CD14-positive monocyte (primary cell): ENCODE results near the gene PHC1. TPM values are rescaled to one million over a fixed set of nuclear protein-coding genes. Genes with fewer than 3 reads are reported as not detected.

ENCODE experiments used
- DNase-seq, 3 donors: peaks; one replicate each; pipeline ENCODE4 v3.0.0-alpha.2; 2011 to 2022
- H2AFZ ChIP-seq: 2 replicates; pipeline ENCODE4 v1.6.0; 2012; ENCODE audit warnings: mild to moderate bottlenecking, low read depth, low read length, inconsistent platforms; ENCODE audit not compliant: insufficient read depth, poor library complexity, severe bottlenecking
- H3K27ac ChIP-seq, 2 donors: 1 replicate in 1 of 2; 2 replicates in 1 of 2; pipeline ENCODE4 v1.5.1; 2012 to 2013; ENCODE audit warnings: low read length in 2 of 2, control low read depth in 1 of 2, inconsistent platforms in 1 of 2, low read depth in 1 of 2, mild to moderate bottlenecking in 1 of 2
- H3K27me3 ChIP-seq, 2 donors: one replicate each; pipeline versions ENCODE4 v1.6.0 to v1.6.1; 2011 to 2013; ENCODE audit warnings: low read length in 2 of 2; ENCODE audit not compliant: control insufficient read depth in 2 of 2, insufficient read depth in 2 of 2
- H3K36me3 ChIP-seq, 2 donors: replicated peaks in 1 of 2; 1 replicate in 1 of 2; 2 replicates in 1 of 2; pipeline versions ENCODE4 v1.5.1 to v1.6.1; 2012 to 2013; ENCODE audit warnings: low read length in 2 of 2, control low read depth in 1 of 2, inconsistent platforms in 1 of 2, mild to moderate bottlenecking in 1 of 2; ENCODE audit not compliant: insufficient read depth in 2 of 2, control insufficient read depth in 1 of 2
- H3K4me1 ChIP-seq, 2 donors: 1 replicate in 1 of 2; 2 replicates in 1 of 2; pipeline versions ENCODE4 v1.5.1 to v1.6.1; 2012 to 2013; ENCODE audit warnings: low read length in 2 of 2, control low read depth in 1 of 2, inconsistent platforms in 1 of 2, mild to moderate bottlenecking in 1 of 2, moderate library complexity in 1 of 2; ENCODE audit not compliant: insufficient read depth in 2 of 2, control insufficient read depth in 1 of 2
- H3K4me2 ChIP-seq: replicated peaks from 2 replicates; pipeline ENCODE3; 2012; ENCODE audit warnings: low read length, moderate library complexity, mild to moderate bottlenecking; ENCODE audit not compliant: poor library complexity, severe bottlenecking; ENCODE audit errors: extremely low read depth
- H3K4me3 ChIP-seq, 3 experiments: fragments of 200-600 bp in 1 of 3; sonication (generic) in 1 of 3; replicated peaks in 1 of 3; 1 replicate in 2 of 3; 2 replicates in 1 of 3; pipeline ENCODE4 v1.5.1; 2011 to 2013; ENCODE audit warnings: low read length in 3 of 3, mild to moderate bottlenecking in 3 of 3, control low read depth in 2 of 3, low read depth in 2 of 3, inconsistent platforms in 1 of 3, moderate library complexity in 1 of 3
- H3K79me2 ChIP-seq: 2 replicates; pipeline ENCODE4 v1.6.0; 2012; ENCODE audit warnings: mild to moderate bottlenecking, control low read depth, inconsistent platforms, low read length, moderate library complexity; ENCODE audit not compliant: insufficient read depth
- H3K9ac ChIP-seq: 2 replicates; pipeline ENCODE4 v1.6.0; 2017; ENCODE audit warnings: low read length, mild to moderate bottlenecking; ENCODE audit not compliant: insufficient read depth, poor library complexity, severe bottlenecking
- H3K9me3 ChIP-seq, 2 donors: replicated peaks in 1 of 2; 1 replicate in 1 of 2; 2 replicates in 1 of 2; pipeline versions ENCODE4 v1.5.1 to v1.6.1; 2012 to 2013; ENCODE audit warnings: low read length in 2 of 2, control low read depth in 1 of 2; ENCODE audit not compliant: control insufficient read depth in 1 of 2, insufficient read depth in 1 of 2
- H4K20me1 ChIP-seq: 2 replicates; pipeline ENCODE4 v1.6.0; 2012; ENCODE audit warnings: mild to moderate bottlenecking, low read length, control low read depth, moderate library complexity; ENCODE audit not compliant: insufficient read depth
- H3K27ac Mint-ChIP-seq, 7 donors: one replicate each; pipeline ENCODE4 v1.8.0; 2020; ENCODE audit warnings: mild to moderate bottlenecking in 7 of 7, mixed read lengths in 7 of 7, moderate library complexity in 6 of 7, inconsistent platforms in 2 of 7
- H3K27me3 Mint-ChIP-seq, 3 donors: one replicate each; pipeline ENCODE4 v1.8.0; 2021 to 2022; ENCODE audit warnings: low read depth in 3 of 3, mild to moderate bottlenecking in 3 of 3, mixed read lengths in 3 of 3, moderate library complexity in 3 of 3, inconsistent platforms in 1 of 3
- H3K36me3 Mint-ChIP-seq, 2 donors: one replicate each; pipeline ENCODE4 v1.8.0; 2020; ENCODE audit warnings: mixed read lengths in 2 of 2, inconsistent platforms in 1 of 2, mild to moderate bottlenecking in 1 of 2
- H3K4me1 Mint-ChIP-seq: one replicate; pipeline ENCODE4 v1.8.0; 2020; ENCODE audit warnings: mild to moderate bottlenecking, mixed read lengths
- H3K4me3 Mint-ChIP-seq, 2 donors: one replicate each; pipeline ENCODE4 v1.8.0; 2020; ENCODE audit warnings: mild to moderate bottlenecking in 2 of 2, mixed read lengths in 2 of 2, moderate library complexity in 1 of 2
- H3K9me3 Mint-ChIP-seq, 7 donors: one replicate each; pipeline ENCODE4 v1.8.0; 2020 to 2022; ENCODE audit warnings: mixed read lengths in 7 of 7, mild to moderate bottlenecking in 6 of 7, moderate library complexity in 6 of 7, inconsistent platforms in 2 of 7
- WGBS: methylation state at CpG from one replicate; pipeline ENCODE4 v1.1.5; 2013; ENCODE audit warnings: missing lambda C conversion rate; ENCODE audit not compliant: insufficient coverage; 5-methylcytosine and 5-hydroxymethylcytosine counted together
- intact Hi-C, 2 donors: fragments of 100-400 bp; cut with micrococcal nuclease; formaldehyde crosslinking; loops; one replicate each; pipeline versions ENCODE4 v1.15.0 to v1.15.1; 2023
- polyA plus RNA-seq, 3 donors: library from polyadenylated mRNA; depleted of rRNA in 1 of 3; unstranded in 2 of 3; stranded (reverse) in 1 of 3; fragments of 300-500 nt in 2 of 3; fragments of >200 nt in 1 of 3; fragmentation: Illumina TruSeq in 2 of 3; gene quantifications; 1 replicate in 2 of 3; 2 replicates in 1 of 3; pipeline ENCODE4 v1.2.3, GENCODE V29; 2012 to 2021
- TF ChIP-seq, protein P1 (sequence below): fragments of 200-600 bp; IDR thresholded peaks from one replicate; pipeline ENCODE4 v1.8.0; 2022; ENCODE audit warnings: antibody characterized with exemption, mild to moderate bottlenecking

Gene PHC1
- polyA plus RNA-seq, 3 donors: 0.58 to 19.3 (median 1.4) TPM

- no peaks in the 10 kb centered on the region for H3K4me1 Mint-ChIP-seq
- DNase-seq: no peak
- Histone ChIP-seq H3K9ac (no peak overlapping the region), H3K27me3 (no peaks in the 10 kb centered on the region), H2AFZ (no peak overlapping the region), H3K27ac (no peak overlapping the region), H3K4me3 (no peak overlapping the region), H3K36me3 (no peaks in the 10 kb centered on the region), H3K9me3 (no peaks in the 10 kb centered on the region), H3K79me2 (no peaks in the 10 kb centered on the region), H3K4me1 (no peaks in the 10 kb centered on the region), H3K4me2 (no peak overlapping the region), H4K20me1 (no peaks in the 10 kb centered on the region)
- no peaks in the 10 kb centered on the region for H3K9me3 Mint-ChIP-seq
- H3K27ac Mint-ChIP-seq: no peak overlapping the region
- intact Hi-C loops: no loop called here
- TF ChIP-seq, protein P1, sequence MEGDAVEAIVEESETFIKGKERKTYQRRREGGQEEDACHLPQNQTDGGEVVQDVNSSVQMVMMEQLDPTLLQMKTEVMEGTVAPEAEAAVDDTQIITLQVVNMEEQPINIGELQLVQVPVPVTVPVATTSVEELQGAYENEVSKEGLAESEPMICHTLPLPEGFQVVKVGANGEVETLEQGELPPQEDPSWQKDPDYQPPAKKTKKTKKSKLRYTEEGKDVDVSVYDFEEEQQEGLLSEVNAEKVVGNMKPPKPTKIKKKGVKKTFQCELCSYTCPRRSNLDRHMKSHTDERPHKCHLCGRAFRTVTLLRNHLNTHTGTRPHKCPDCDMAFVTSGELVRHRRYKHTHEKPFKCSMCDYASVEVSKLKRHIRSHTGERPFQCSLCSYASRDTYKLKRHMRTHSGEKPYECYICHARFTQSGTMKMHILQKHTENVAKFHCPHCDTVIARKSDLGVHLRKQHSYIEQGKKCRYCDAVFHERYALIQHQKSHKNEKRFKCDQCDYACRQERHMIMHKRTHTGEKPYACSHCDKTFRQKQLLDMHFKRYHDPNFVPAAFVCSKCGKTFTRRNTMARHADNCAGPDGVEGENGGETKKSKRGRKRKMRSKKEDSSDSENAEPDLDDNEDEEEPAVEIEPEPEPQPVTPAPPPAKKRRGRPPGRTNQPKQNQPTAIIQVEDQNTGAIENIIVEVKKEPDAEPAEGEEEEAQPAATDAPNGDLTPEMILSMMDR: no peak
- H3K4me3 Mint-ChIP-seq: no peak overlapping the region
- H3K27me3 Mint-ChIP-seq: peaks cover 0 to 2% (median 0%) of the 10 kb centered on the region in 3 donors
- no peaks in the 10 kb centered on the region for H3K36me3 Mint-ChIP-seq
Measured at GRCh38 chr12:8867009-8867408, 47.3 kb upstream of the PHC1 start.

DNA sequence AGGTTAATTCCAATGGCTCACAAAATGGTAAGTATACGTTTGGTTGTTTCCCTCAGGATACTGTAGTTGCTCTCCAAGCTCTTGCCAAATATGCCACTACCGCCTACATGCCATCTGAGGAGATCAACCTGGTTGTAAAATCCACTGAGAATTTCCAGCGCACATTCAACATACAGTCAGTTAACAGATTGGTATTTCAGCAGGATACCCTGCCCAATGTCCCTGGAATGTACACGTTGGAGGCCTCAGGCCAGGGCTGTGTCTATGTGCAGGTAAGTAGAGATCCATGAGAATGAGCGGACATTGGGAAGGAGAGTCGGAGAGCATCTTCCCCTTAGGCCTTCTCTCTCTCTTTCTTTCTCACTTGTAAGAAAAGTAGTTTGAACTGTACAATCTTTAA is 46.5 kb upstream of the PHC1 start:
- no peaks in the 10 kb centered on the region for H3K4me1 ChIP-seq
- DNase-seq: no peak
- no peak overlapping the region for H3K27ac ChIP-seq
- no peaks in the 10 kb centered on the region for H3K9me3 ChIP-seq
- WGBS: 96% methylated on average over 3 of the region's 6 CpGs
- no peak overlapping the region for H3K9ac ChIP-seq
- no peak overlapping the region for H3K4me2 ChIP-seq
- H3K36me3 Mint-ChIP-seq: no peaks in the 10 kb centered on the region
- no peaks in the 10 kb centered on the region for H3K27me3 Mint-ChIP-seq
- H3K36me3 ChIP-seq: no peaks in the 10 kb centered on the region
- H3K79me2 ChIP-seq: no peaks in the 10 kb centered on the region
- no peaks in the 10 kb centered on the region for H3K4me1 Mint-ChIP-seq
- no peaks in the 10 kb centered on the region for H3K9me3 Mint-ChIP-seq
- intact Hi-C loops: no loop called here
- H3K27ac Mint-ChIP-seq: no peak overlapping the region
- no peak overlapping the region for H2AFZ ChIP-seq
- H4K20me1 ChIP-seq: no peaks in the 10 kb centered on the region
- TF ChIP-seq, protein P1: no peak
- H3K4me3 ChIP-seq: no peak overlapping the region
- no peak overlapping the region for H3K4me3 Mint-ChIP-seq
- no peaks in the 10 kb centered on the region for H3K27me3 ChIP-seq
